ENCODE measurements around the gene KCNQ5. TPM values are rescaled to one million over a fixed set of nuclear protein-coding genes. Genes with fewer than 3 reads are reported as not detected.

Gene KCNQ5
- total and polyA plus RNA-seq, 2 of the 8 experiments (the other 6 are each of a cell fraction or from before 2014, with no cell fraction given) = 0.83 to 1.2 TPM

DNA sequence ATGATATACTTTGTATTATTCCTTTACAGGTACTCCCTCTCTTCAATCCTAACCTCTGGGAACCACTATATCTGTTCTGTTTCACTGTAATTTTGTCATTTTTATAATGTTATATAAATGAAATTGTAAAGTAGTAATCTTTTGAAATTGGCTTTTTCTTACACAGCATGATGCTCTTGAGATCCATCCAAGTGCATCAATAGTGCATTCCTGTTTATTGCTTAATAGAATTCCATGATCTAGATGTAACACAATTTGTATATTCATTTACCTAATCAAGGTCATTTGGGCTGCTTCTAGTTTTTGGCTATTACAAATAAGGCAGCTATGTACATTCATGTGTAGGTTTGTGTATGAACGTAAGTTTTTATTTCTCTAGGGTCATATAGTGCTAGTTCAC lies 428.8 kb downstream of the KCNQ5 start (continued):
- TF ChIP-seq, protein P1, sequence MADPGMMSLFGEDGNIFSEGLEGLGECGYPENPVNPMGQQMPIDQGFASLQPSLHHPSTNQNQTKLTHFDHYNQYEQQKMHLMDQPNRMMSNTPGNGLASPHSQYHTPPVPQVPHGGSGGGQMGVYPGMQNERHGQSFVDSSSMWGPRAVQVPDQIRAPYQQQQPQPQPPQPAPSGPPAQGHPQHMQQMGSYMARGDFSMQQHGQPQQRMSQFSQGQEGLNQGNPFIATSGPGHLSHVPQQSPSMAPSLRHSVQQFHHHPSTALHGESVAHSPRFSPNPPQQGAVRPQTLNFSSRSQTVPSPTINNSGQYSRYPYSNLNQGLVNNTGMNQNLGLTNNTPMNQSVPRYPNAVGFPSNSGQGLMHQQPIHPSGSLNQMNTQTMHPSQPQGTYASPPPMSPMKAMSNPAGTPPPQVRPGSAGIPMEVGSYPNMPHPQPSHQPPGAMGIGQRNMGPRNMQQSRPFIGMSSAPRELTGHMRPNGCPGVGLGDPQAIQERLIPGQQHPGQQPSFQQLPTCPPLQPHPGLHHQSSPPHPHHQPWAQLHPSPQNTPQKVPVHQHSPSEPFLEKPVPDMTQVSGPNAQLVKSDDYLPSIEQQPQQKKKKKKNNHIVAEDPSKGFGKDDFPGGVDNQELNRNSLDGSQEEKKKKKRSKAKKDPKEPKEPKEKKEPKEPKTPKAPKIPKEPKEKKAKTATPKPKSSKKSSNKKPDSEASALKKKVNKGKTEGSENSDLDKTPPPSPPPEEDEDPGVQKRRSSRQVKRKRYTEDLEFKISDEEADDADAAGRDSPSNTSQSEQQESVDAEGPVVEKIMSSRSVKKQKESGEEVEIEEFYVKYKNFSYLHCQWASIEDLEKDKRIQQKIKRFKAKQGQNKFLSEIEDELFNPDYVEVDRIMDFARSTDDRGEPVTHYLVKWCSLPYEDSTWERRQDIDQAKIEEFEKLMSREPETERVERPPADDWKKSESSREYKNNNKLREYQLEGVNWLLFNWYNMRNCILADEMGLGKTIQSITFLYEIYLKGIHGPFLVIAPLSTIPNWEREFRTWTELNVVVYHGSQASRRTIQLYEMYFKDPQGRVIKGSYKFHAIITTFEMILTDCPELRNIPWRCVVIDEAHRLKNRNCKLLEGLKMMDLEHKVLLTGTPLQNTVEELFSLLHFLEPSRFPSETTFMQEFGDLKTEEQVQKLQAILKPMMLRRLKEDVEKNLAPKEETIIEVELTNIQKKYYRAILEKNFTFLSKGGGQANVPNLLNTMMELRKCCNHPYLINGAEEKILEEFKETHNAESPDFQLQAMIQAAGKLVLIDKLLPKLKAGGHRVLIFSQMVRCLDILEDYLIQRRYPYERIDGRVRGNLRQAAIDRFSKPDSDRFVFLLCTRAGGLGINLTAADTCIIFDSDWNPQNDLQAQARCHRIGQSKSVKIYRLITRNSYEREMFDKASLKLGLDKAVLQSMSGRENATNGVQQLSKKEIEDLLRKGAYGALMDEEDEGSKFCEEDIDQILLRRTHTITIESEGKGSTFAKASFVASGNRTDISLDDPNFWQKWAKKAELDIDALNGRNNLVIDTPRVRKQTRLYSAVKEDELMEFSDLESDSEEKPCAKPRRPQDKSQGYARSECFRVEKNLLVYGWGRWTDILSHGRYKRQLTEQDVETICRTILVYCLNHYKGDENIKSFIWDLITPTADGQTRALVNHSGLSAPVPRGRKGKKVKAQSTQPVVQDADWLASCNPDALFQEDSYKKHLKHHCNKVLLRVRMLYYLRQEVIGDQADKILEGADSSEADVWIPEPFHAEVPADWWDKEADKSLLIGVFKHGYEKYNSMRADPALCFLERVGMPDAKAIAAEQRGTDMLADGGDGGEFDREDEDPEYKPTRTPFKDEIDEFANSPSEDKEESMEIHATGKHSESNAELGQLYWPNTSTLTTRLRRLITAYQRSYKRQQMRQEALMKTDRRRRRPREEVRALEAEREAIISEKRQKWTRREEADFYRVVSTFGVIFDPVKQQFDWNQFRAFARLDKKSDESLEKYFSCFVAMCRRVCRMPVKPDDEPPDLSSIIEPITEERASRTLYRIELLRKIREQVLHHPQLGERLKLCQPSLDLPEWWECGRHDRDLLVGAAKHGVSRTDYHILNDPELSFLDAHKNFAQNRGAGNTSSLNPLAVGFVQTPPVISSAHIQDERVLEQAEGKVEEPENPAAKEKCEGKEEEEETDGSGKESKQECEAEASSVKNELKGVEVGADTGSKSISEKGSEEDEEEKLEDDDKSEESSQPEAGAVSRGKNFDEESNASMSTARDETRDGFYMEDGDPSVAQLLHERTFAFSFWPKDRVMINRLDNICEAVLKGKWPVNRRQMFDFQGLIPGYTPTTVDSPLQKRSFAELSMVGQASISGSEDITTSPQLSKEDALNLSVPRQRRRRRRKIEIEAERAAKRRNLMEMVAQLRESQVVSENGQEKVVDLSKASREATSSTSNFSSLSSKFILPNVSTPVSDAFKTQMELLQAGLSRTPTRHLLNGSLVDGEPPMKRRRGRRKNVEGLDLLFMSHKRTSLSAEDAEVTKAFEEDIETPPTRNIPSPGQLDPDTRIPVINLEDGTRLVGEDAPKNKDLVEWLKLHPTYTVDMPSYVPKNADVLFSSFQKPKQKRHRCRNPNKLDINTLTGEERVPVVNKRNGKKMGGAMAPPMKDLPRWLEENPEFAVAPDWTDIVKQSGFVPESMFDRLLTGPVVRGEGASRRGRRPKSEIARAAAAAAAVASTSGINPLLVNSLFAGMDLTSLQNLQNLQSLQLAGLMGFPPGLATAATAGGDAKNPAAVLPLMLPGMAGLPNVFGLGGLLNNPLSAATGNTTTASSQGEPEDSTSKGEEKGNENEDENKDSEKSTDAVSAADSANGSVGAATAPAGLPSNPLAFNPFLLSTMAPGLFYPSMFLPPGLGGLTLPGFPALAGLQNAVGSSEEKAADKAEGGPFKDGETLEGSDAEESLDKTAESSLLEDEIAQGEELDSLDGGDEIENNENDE (IDR thresholded peaks at IDR 0.05; ENCODE audit: insufficient replicate concordance, low read length) = no peak
- no peak for TF ChIP-seq GABPA (IDR thresholded peaks at IDR 0.05; ENCODE audit: borderline replicate concordance, insufficient read depth, low read length)
- TF ChIP-seq, protein P2, sequence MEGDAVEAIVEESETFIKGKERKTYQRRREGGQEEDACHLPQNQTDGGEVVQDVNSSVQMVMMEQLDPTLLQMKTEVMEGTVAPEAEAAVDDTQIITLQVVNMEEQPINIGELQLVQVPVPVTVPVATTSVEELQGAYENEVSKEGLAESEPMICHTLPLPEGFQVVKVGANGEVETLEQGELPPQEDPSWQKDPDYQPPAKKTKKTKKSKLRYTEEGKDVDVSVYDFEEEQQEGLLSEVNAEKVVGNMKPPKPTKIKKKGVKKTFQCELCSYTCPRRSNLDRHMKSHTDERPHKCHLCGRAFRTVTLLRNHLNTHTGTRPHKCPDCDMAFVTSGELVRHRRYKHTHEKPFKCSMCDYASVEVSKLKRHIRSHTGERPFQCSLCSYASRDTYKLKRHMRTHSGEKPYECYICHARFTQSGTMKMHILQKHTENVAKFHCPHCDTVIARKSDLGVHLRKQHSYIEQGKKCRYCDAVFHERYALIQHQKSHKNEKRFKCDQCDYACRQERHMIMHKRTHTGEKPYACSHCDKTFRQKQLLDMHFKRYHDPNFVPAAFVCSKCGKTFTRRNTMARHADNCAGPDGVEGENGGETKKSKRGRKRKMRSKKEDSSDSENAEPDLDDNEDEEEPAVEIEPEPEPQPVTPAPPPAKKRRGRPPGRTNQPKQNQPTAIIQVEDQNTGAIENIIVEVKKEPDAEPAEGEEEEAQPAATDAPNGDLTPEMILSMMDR (IDR thresholded peaks at IDR 0.05; ENCODE audit: control extremely low read depth in 1 of 3, insufficient read depth in 1 of 3, low read depth in 1 of 3, low read length in 3 of 3) = no peak
- TF ChIP-seq TCF12 (IDR thresholded peaks at IDR 0.05; ENCODE audit: low read depth, low read length) = no peak
- TF ChIP-seq YY1 (IDR thresholded peaks at IDR 0.05; ENCODE audit: low read depth, low read length) = no peak
- TF ChIP-seq SP1 (IDR thresholded peaks at IDR 0.05; ENCODE audit: low read depth, low read length) = no peak
- TF ChIP-seq EZH2 (IDR thresholded peaks at IDR 0.05; ENCODE audit: low read depth, low read length, severe bottlenecking) = no peak
- TF ChIP-seq NANOG (IDR thresholded peaks at IDR 0.05; ENCODE audit: insufficient read depth, low read depth, low read length, poor library complexity, severe bottlenecking) = no peak
- TF ChIP-seq EGR1 (IDR thresholded peaks at IDR 0.05; ENCODE audit: borderline replicate concordance, low read depth, low read length) = no peak

Data from H1 (cell line).